HG03103 (cell line): ENCODE data around the gene GLI2.

ENCODE experiments used
- ATAC-seq: cut with Tn5 transposase; IDR thresholded peaks from one replicate; pipeline ENCODE4 v1.9.1; 2021; ENCODE audit warnings: low read depth; ENCODE audit not compliant: unreplicated experiment

Gene GLI2

DNA sequence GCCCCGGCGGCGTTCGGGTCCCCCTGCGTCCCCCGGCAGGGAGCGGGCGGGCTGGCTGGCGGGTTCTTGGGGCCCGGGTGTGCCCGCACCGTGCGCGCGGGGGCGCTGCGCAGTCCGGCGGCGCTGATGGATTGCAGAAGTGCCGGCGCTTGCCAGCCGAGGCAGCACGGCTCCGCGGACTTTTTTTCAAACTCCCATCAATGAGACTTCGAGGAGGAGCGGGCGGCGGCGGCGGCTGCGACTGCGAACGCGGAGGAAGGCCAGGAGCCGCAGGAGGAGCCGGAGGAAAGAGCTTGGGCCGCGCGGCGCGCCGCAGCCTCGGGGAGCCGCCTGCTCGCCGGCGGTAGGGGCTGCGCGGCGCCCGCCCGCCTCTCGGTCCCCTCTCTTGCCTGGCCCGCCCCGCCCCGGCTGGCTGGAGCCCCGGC, at the start of gene GLI2:
Gene GLI2 (plus strand): TSS at position 123 of the 425 bp plus-strand sequence. CDS start 61,453 bp downstream, outside the sequence.
- no peak for ATAC-seq

GRCh38 chr2:120685974-120686297, 49.7 kb upstream of the GLI2 start:
- no peak for ATAC-seq

GRCh38 chr2:120686511-120687168, 49.0 kb upstream of the GLI2 start:
- no peak for ATAC-seq

- ATAC-seq = no peak
These were observed 48.5 kb upstream of the GLI2 start for GRCh38 chr2:120687210-120687609.

GRCh38 chr2:120690521-120690920, 45.1 kb upstream of the GLI2 start:
- no peak for ATAC-seq

DNA sequence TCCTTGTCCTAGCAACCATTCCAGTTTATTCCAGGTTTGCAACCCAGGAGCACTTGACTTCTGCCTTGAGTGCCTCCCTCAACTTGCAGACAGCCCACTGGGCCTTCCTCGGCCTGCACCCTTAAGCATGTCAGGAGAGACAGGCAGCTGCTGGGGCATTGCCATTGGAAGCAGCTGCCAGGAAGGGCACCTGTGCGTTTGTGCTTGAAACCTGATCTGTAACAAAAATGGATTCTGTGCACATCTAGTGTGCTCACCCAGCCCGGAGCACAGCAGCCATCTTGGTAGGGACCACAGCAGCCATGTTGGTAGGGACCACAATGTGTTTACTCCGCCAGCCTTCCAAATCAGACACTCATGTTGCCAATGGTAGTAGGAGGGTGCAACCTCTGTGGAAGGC, 44.3 kb upstream of the GLI2 start:
- no peak for ATAC-seq

DNA sequence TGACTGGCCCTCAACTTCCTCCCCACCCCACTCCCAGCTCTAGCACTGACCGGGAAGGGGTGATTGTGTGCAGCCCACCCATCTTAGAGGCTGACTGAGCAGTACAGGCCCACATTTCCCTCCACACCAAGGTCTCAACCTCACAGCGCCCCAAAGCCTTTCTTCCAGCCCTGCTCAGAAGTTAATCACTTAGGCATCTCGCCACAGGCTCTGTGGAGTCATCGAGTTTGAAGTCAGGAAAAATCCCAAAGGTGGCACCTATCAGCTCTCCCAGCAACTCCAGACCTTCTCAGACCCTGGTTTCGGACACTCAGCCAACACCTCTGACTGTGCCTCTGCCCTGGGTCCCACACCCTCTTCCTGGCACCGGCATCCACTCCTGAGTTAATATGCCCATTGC, 43.0 kb upstream of the GLI2 start:
- ATAC-seq = no peak

- no peak for ATAC-seq
These were observed 42.5 kb upstream of the GLI2 start for GRCh38 chr2:120693121-120693520.

DNA sequence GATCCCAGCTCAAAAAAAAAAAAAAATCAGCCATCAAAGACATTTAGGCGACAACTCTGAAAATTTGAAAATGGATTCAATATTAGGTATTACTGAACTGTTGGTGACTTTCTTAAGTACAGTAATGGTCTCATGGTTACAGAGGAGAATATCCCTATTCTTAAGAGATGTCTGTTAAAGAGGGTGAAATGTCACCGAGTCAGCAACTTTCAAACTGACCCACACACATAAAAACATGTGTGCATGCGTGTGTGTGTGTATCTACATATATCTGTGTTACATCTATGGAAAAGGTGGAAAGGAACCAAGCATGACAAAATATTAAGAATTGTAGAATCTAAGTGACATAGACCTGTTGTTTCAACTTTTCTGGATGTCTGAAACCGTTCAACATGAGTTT, 41.6 kb upstream of the GLI2 start:
- ATAC-seq = no peak

DNA sequence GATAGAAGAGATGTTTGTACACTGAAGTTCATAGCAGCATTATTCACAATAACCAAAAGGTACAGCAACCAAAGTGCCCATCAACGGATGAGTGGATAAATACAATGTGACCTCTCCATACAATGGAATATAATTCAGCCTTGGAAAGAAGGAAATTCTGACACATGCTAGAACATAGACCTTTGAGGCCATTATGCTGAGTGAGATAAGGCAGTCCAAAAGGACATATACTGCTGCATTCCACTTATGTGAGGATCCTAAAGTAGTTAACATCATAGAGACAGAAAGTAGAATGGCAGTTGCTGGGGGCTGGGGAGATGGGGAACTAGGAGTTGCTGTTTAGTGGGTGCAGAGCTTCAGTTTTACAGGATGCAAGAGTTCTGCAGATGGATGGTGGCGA, 38.2 kb upstream of the GLI2 start:
- ATAC-seq = no peak

DNA sequence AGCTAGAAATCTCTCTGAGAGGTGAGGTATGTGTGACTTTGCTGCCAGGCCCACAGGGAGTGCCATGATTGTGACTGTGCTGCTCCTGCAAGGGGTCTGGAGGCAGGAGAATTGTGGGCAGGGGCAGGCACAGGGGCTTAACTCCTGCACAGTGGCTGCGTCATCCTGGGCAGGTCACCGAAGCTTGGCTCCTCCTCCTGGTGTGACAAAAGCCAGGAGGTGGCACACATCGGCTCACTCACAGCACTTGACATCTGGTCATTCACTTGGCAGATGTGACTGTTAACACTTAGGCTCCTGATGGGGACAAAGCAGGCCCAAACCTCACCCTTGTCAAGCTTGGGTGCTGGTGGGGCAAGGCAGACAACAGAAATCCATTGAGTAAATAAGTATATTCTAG, 36.4 kb upstream of the GLI2 start:
- ATAC-seq = no peak

GRCh38 chr2:120700659-120701058, 35.0 kb upstream of the GLI2 start:
- no peak for ATAC-seq

- no peak for ATAC-seq
These were observed 34.6 kb upstream of the GLI2 start for GRCh38 chr2:120701096-120701495.

DNA sequence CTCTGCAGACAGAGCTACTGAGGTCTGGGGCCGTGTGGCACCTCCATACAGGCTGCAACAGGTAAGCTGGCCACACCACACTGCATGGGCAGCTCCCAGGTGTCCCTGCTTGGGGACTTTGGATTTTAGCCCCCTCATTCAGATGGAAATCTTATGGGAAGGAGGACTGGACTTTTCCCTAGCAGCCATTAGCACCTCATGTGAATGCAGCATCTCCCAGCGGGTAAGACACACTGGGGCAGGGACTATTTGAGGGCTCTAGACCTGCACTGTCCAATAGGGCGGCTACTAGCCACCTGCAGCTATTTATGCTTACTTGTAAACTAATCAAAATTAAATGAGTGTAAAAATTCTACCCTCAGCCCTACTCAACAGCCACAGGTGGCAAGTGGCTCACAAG, 34.2 kb upstream of the GLI2 start:
- ATAC-seq = no peak

- no peak for ATAC-seq
These were observed 33.6 kb upstream of the GLI2 start for GRCh38 chr2:120702061-120702460.

DNA sequence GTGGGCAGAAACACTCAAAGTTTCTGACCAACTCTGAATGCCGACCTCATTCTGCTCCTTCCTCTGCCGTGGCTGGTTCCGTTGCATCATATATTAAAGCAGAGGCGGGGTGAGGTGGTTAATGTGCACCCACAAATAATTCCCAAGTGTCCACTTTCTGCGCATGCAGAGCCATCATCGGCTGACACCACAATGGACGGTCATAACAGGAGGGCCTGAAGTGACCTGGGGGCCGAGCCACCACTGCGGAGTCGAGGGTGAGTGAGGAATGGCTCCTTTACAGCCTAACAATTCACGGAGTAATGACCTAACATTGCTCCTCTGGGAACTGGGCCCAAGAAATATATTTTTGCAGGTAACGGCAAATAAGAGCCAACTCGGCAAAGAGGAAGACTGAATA, 32.9 kb upstream of the GLI2 start:
- ATAC-seq = no peak

DNA sequence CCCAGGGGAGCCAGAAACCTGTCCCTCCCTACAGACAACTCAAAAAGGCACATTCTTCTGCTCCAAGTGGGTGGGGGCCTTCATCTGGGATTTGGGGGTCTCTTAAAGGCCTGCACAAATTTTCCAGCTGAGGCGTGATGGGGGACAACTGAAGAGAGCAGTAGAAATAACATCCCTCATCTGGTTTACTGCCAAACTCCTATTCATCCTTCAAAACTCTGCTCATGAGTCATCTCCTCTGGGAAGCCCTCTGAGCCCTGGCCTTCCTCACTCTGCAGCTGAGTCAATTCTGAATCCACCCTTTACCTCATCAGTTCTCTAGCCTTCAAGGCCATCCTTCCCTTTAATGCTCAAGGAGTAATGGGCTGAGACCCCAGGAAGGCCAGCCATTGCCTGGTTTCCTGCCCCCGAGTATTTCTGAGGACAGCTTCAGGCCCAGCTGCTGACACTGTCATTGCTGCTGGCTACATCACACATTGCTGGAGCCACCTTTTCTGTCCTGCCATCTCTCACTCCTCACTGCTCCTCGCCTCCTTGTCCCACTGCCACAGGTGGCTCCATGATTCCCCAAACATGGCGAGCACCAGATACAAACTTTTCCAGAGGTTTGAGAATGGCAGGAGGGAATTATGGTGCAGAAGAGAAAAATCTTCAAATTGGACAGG, 32.2 kb upstream of the GLI2 start:
- no peak for ATAC-seq

DNA sequence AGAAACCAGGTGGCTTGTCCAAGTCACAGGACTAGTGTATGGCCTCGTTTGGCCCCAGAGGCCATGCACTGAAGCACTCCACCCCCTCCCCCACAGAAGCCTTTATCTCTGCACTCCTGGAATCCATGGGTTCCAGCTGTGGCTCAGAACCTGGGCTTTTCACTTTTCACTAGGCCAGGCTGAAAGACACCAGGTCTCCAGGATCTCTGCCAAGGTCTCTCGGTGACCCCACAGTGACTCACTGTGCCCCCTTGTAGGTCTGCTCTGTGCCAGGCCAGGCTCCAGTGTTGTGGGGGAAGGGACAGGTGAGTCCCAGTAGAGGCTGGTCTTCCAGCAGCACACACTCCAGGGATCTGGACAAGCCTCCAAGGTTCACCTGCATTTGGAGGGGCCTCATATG, 31.0 kb upstream of the GLI2 start:
- no peak for ATAC-seq

DNA sequence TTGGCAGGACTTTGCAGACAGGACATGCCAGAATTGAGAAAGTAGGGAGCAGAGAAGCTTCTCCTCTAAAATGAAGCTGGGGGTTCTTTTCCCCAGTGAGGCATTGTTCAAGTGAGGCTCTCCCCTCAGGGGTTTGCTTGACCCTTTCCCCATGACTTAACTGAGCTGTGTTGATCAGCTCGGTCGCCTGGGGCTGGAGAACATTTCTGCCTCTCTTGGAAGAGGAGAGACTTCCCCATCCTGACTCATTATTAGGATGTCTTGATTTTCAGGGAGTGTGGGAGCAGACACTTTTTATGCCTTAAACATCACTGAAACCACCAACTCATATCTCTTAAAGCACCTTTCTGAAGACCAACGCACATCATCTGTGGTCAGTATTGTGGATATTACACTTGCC, 27.9 kb upstream of the GLI2 start:
- no peak for ATAC-seq

DNA sequence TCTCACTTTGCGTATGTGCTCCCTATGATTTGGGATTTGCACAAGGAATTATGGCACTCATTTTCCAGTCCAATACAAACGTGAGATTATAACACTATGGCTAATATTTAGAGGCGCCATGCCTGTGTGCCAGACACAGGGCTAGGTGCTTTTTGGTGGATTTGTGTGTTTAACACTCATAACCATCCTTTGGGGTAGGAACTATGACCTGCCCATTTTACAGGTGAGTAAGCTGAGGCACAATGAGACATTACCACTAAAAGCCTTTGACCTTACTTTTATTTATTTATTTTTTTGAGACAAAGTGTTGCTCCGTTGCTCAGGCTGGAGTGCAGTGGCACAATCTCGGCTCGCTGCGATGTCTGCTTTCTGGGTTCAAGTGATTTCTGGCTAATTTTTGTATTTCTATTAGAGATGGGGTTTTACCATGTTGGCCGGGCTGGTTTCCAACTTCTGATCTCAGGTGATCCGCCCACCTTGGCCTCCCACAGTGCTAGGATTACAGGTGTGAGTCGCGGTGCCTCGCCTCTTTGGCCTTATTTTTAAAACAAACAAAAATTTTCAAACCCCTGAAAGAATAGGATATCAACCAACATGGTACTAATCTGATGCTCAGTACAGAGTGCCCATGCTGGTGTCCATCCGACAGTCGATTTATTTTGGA, 26.6 kb upstream of the GLI2 start:
- ATAC-seq = no peak

DNA sequence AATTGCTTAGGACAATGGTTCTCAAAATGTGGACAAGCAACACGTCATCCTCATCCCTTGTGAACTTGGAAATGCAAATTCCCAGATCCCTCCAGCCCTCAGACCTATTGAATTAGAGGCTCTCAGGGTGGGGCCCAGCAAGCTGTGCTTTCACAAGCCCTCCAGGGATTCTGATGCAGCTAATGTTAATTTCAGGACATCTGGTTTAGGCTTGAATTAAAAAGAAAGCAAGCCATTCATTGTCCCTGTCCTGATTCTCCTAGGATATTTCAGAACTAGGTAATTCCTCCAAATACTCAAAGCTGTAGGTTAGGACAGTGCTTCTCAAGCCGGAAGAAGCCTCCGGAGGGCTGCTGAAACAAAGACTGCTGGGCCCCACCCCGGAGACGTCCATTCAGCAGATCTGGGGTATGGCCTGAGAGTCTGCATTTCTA, 26.0 kb upstream of the GLI2 start:
- ATAC-seq = no peak

- no peak for ATAC-seq
These were observed 25.4 kb upstream of the GLI2 start for GRCh38 chr2:120710256-120710655.
